Right renal pelvis (tissue), 4 donors: ENCODE results near the gene PRKAR1B. TPM values are rescaled to one million over a fixed set of nuclear protein-coding genes. Genes with fewer than 3 reads are reported as not detected.

Experiments
- DNase-seq, 4 donors: peaks; one replicate each; pipeline ENCODE4 v3.0.0-alpha.2; 2013; ENCODE audit warnings: low read depth in 4 of 4, low spot score in 3 of 4, missing footprints in 1 of 4
- polyA plus RNA-seq, 4 donors: library from polyadenylated mRNA; unstranded; fragments of 120-200 nt; gene quantifications; one replicate each; pipeline ENCODE4 v1.2.1, GENCODE V29; 2013; ENCODE audit not compliant: insufficient read length in 4 of 4

PRKAR1B gene
- polyA plus RNA-seq, 4 donors = 34.7 to 47.2 (median 36.6) TPM

GRCh38 chr7:532379-533143 is 194.5 kb downstream of the PRKAR1B start:
- DNase-seq = no peak

- DNase-seq = no peak
Measured at GRCh38 chr7:531777-532176, 195.3 kb downstream of the PRKAR1B start.

- no peak for DNase-seq
Measured at GRCh38 chr7:528451-528850, 198.6 kb downstream of the PRKAR1B start.

GRCh38 chr7:527723-528122 is 199.4 kb downstream of the PRKAR1B start:
- DNase-seq = no peak

GRCh38 chr7:526460-527034 is 200.5 kb downstream of the PRKAR1B start:
- no peak for DNase-seq

- no peak for DNase-seq
Measured at GRCh38 chr7:525740-526139, 201.3 kb downstream of the PRKAR1B start.

GRCh38 chr7:524800-525199 is 202.3 kb downstream of the PRKAR1B start:
- no peak for DNase-seq

GRCh38 chr7:523347-524336 is 203.4 kb downstream of the PRKAR1B start:
- DNase-seq = no peak

- DNase-seq = no peak
Measured at GRCh38 chr7:522951-523314, 204.1 kb downstream of the PRKAR1B start.

GRCh38 chr7:522071-522950 is 204.8 kb downstream of the PRKAR1B start:
- DNase-seq = peak in 1 of 4 donors; percentile 66

GRCh38 chr7:521221-522070 is 205.6 kb downstream of the PRKAR1B start:
- DNase-seq = peak in 1 of 4 donors; percentile 69

- DNase-seq = no peak
Measured at GRCh38 chr7:520503-521161, 206.4 kb downstream of the PRKAR1B start.

- DNase-seq = no peak
Measured at GRCh38 chr7:519484-520390, 207.3 kb downstream of the PRKAR1B start, which contains the start of gene PDGFA. TSS of gene PDGFA (minus strand) at chr7:519846. CDS start at chr7:519001, 845 bp downstream.

- peak in 2 of 4 donors; percentile 57 to 65 for DNase-seq
Measured at GRCh38 chr7:518630-519483, 208.2 kb downstream of the PRKAR1B start.

GRCh38 chr7:517774-518629 is 209.1 kb downstream of the PRKAR1B start:
- no peak for DNase-seq
